Sciatic nerve (tissue), 2 donors: ENCODE results near the gene GPC6. TPM values are rescaled to one million over a fixed set of nuclear protein-coding genes. Genes with fewer than 3 reads are reported as not detected.
A peak's percentile ranks its signal among the peaks of the same experiment; 100 is the strongest.

Experiments
- ATAC-seq: fragments of 200-7000 bp; cut with Tn5 transposase; one replicate; pipeline ENCODE4 v1.9.1; 2020; ENCODE audit warnings: mild to moderate bottlenecking, moderate library complexity
- DNase-seq: peaks from one replicate; pipeline ENCODE4 v3.0.0-alpha.2; 2020; ENCODE audit warnings: low spot score
- intact Hi-C: fragments of 100-400 bp; cut with DNase I; formaldehyde crosslinking; loops from one replicate; pipeline ENCODE4 v1.14.2; 2022
- total RNA-seq: library from RNA; stranded (reverse); fragmentation: NEBNext Ultra II Directional; extraction: Animal tissue kit (Norgen Biotek cat#: 25700); gene quantifications from one replicate; pipeline ENCODE4 v1.2.1, GENCODE V29; 2021
- donor health status: DM: no; HTN: no; CAD: no.
- donor health status: DM: no; HTN: no; CAD: no.

The GPC6 gene
- total RNA-seq, 1 donor from 2014 or later: 37.8 TPM

- DNase-seq (no peak), ATAC-seq (peak; percentile 42)
- intact Hi-C loops: no loop called here
Observed at GRCh38 chr13:94228763-94229162, 1002.2 kb downstream of the GPC6 start.

GRCh38 chr13:94232161-94232950 is 1005.7 kb downstream of the GPC6 start:
- intact Hi-C loops: no loop called here
- DNase-seq (no peak), ATAC-seq (no peak)

GRCh38 chr13:94232956-94233355 is 1006.3 kb downstream of the GPC6 start:
- no peak for DNase-seq
- no peak for ATAC-seq
- intact Hi-C loops: no loop called here

GRCh38 chr13:94233401-94233800 is 1006.8 kb downstream of the GPC6 start:
- peak; percentile 68 for ATAC-seq
- intact Hi-C loops: no loop called here
- DNase-seq: no peak

GRCh38 chr13:94233837-94234236 is 1007.2 kb downstream of the GPC6 start:
- intact Hi-C loops: no loop called here
- no peak for ATAC-seq
- no peak for DNase-seq

- no peak for ATAC-seq
- intact Hi-C loops: no loop called here
Observed at GRCh38 chr13:94234738-94235137, 1008.1 kb downstream of the GPC6 start.

GRCh38 chr13:94236132-94236531 is 1009.5 kb downstream of the GPC6 start:
- intact Hi-C loops: no loop called here
- ATAC-seq (no peak), DNase-seq (no peak)

More at GRCh38 chr13:94234738-94235137, 1008.1 kb downstream of the GPC6 start:
- no peak for DNase-seq

- intact Hi-C loops: no loop called here
- DNase-seq (no peak), ATAC-seq (no peak)
Observed at GRCh38 chr13:94236872-94237271, 1010.3 kb downstream of the GPC6 start.

GRCh38 chr13:94239135-94239534 is 1012.5 kb downstream of the GPC6 start:
- DNase-seq (no peak), ATAC-seq (no peak)
- intact Hi-C loops: loop anchor here (2.0 kb wide), 1 partner anchor 174 kb away; no protein-coding TSS in a partner anchor

- DNase-seq (no peak), ATAC-seq (no peak)
- intact Hi-C loops: no loop called here
Observed at GRCh38 chr13:94242554-94242953, 1015.9 kb downstream of the GPC6 start.

GRCh38 chr13:94243551-94243950 is 1016.9 kb downstream of the GPC6 start:
- no peak for ATAC-seq
- intact Hi-C loops: no loop called here
- DNase-seq: no peak

GRCh38 chr13:94246495-94246894 is 1019.9 kb downstream of the GPC6 start:
- ATAC-seq (no peak), DNase-seq (no peak)
- intact Hi-C loops: no loop called here

- no peak for DNase-seq
- ATAC-seq: no peak
- intact Hi-C loops: no loop called here
Observed at GRCh38 chr13:94247890-94248289, 1021.3 kb downstream of the GPC6 start.

GRCh38 chr13:94248454-94249228 is 1022.0 kb downstream of the GPC6 start:
- intact Hi-C loops: no loop called here
- DNase-seq: no peak
- ATAC-seq: no peak

- intact Hi-C loops: no loop called here
- ATAC-seq (no peak), DNase-seq (no peak)
Observed at GRCh38 chr13:94249512-94249911, 1022.9 kb downstream of the GPC6 start.

- peak; percentile 62 for ATAC-seq
- intact Hi-C loops: loop anchor here (5.0 kb wide), 1 partner anchor 575 kb away; no protein-coding TSS in a partner anchor
- no peak for DNase-seq
Observed at GRCh38 chr13:94251831-94252608, 1025.4 kb downstream of the GPC6 start.

GRCh38 chr13:94254737-94255136 is 1028.1 kb downstream of the GPC6 start:
- DNase-seq (no peak), ATAC-seq (no peak)
- intact Hi-C loops: loop anchor here (5.0 kb wide), 1 partner anchor 577 kb away; no protein-coding TSS in a partner anchor

- no peak for DNase-seq
- intact Hi-C loops: no loop called here
- no peak for ATAC-seq
Observed at GRCh38 chr13:94256721-94257120, 1030.1 kb downstream of the GPC6 start.

GRCh38 chr13:94259984-94260383 is 1033.4 kb downstream of the GPC6 start:
- DNase-seq (no peak), ATAC-seq (no peak)
- intact Hi-C loops: no loop called here
